HepG2 (cell line): ENCODE measurements around the gene POLN. TPM values are rescaled to one million over a fixed set of nuclear protein-coding genes. Genes with fewer than 3 reads are reported as not detected.

Experiments used
- ATF6 ChIP-seq: sonication (generic); formaldehyde crosslinking; conservative IDR thresholded peaks from 2 replicates; pipeline ENCODE4 v1.4.0; 2020; ENCODE audit warnings: missing genetic modification reagents
- CENPT ChIP-seq: sonication (generic); formaldehyde crosslinking; IDR thresholded peaks from 2 replicates; pipeline ENCODE4 v1.8.0; 2022; ENCODE audit warnings: low read depth, mild to moderate bottlenecking, moderate library complexity, missing genetic modification reagents
- CREM ChIP-seq, 2 experiments: sonication (generic) in 1 of 2; formaldehyde crosslinking in 1 of 2; IDR thresholded peaks; 2 replicates each; pipeline versions ENCODE4 v1.4.0 to v1.6.1; 2016 to 2020; ENCODE audit warnings: antibody characterized with exemption in 1 of 2, mild to moderate bottlenecking in 1 of 2, missing genetic modification reagents in 1 of 2
- ESRRA ChIP-seq: sonication (generic); formaldehyde crosslinking; IDR thresholded peaks from 2 replicates; pipeline ENCODE4 v1.5.1; 2020; ENCODE audit warnings: mild to moderate bottlenecking, low read depth, missing genetic modification reagents
- FOXA3 ChIP-seq: IDR thresholded peaks from 2 replicates; pipeline ENCODE4 v1.6.1; 2016; ENCODE audit warnings: missing genetic modification reagents, missing compliant biosample characterization
- FOXM1 ChIP-seq: sonication (generic); formaldehyde crosslinking; IDR thresholded peaks from 2 replicates; pipeline ENCODE4 v1.5.0; 2020; ENCODE audit warnings: missing genetic modification reagents
- GATAD1 ChIP-seq: IDR thresholded peaks from 2 replicates; pipeline ENCODE4 v1.6.1; 2016; ENCODE audit warnings: missing genetic modification reagents, missing compliant biosample characterization
- HOXA3 ChIP-seq: sonication (generic); formaldehyde crosslinking; IDR thresholded peaks from 2 replicates; pipeline ENCODE4 v1.5.0; 2020; ENCODE audit warnings: missing genetic modification reagents
- NFE2L1 ChIP-seq: sonication (generic); formaldehyde crosslinking; IDR thresholded peaks from 2 replicates; pipeline ENCODE4 v1.4.0; 2020; ENCODE audit warnings: missing genetic modification reagents, mild to moderate bottlenecking, borderline replicate concordance
- NR2F2 ChIP-seq: IDR thresholded peaks from 2 replicates; pipeline ENCODE4 v1.6.1; 2012; ENCODE audit warnings: low read depth, inconsistent platforms, borderline replicate concordance
- POGZ ChIP-seq: sonication (generic); formaldehyde crosslinking; IDR thresholded peaks from 2 replicates; pipeline ENCODE4 v1.4.0; 2020; ENCODE audit warnings: mild to moderate bottlenecking, missing genetic modification reagents
- RAD21 ChIP-seq: fragments of 450-650 bp; formaldehyde crosslinking; IDR thresholded peaks from 2 replicates; pipeline ENCODE4 v1.5.0; 2020; ENCODE audit warnings: mild to moderate bottlenecking
- RBAK ChIP-seq: sonication (generic); formaldehyde crosslinking; IDR thresholded peaks from 2 replicates; pipeline ENCODE4 v1.5.1; 2020; ENCODE audit warnings: mild to moderate bottlenecking, missing genetic modification reagents
- RBM39 ChIP-seq: fragments of 200-400 bp; formaldehyde crosslinking; IDR thresholded peaks from one replicate; pipeline ENCODE4 v1.6.1; 2018; ENCODE audit warnings: antibody characterized with exemption, mild to moderate bottlenecking, low read depth, low read length; ENCODE audit not compliant: poor library complexity, severe bottlenecking
- RERE ChIP-seq: IDR thresholded peaks from 2 replicates; pipeline ENCODE4 v1.6.1; 2016; ENCODE audit warnings: low read depth, missing genetic modification reagents, missing compliant biosample characterization
- RFX3 ChIP-seq: IDR thresholded peaks from 2 replicates; pipeline ENCODE4 v1.6.1; 2016; ENCODE audit warnings: missing biosample characterization, missing genetic modification reagents
- SOX5 ChIP-seq: IDR thresholded peaks from 2 replicates; pipeline ENCODE4 v1.6.1; 2016; ENCODE audit warnings: borderline replicate concordance
- SOX6 ChIP-seq, 2 experiments: fragments of 450-650 bp in 1 of 2; sonication (generic) in 1 of 2; formaldehyde crosslinking in 1 of 2; IDR thresholded peaks; 2 replicates each; pipeline versions ENCODE4 v1.4.0 to v1.6.1; 2017 to 2020; ENCODE audit warnings: antibody characterized with exemption in 1 of 2, mild to moderate bottlenecking in 1 of 2, missing genetic modification reagents in 1 of 2
- ZC3H13 ChIP-seq: sonication (generic); formaldehyde crosslinking; IDR thresholded peaks from 2 replicates; pipeline ENCODE4 v1.8.1; 2023; ENCODE audit warnings: mild to moderate bottlenecking, missing genetic modification reagents, moderate library complexity
- ZNF207 ChIP-seq: fragments of 450-650 bp; IDR thresholded peaks from 2 replicates; pipeline ENCODE4 v1.6.1; 2016; ENCODE audit warnings: antibody characterized with exemption, borderline replicate concordance
- ZNF232 ChIP-seq: sonication (generic); formaldehyde crosslinking; IDR thresholded peaks from 2 replicates; pipeline ENCODE4 v1.4.0; 2020; ENCODE audit warnings: missing genetic modification reagents, borderline replicate concordance
- ZNF431 ChIP-seq: sonication (generic); formaldehyde crosslinking; IDR thresholded peaks from 2 replicates; pipeline ENCODE4 v1.9.0; 2022; ENCODE audit warnings: missing genetic modification reagents, low read depth, mild to moderate bottlenecking, borderline replicate concordance
- ZNF615 ChIP-seq: sonication (generic); formaldehyde crosslinking; IDR thresholded peaks from 2 replicates; pipeline ENCODE4 v1.5.0; 2020; ENCODE audit warnings: mild to moderate bottlenecking, missing genetic modification reagents, borderline replicate concordance
- ZNF674 ChIP-seq: sonication (generic); formaldehyde crosslinking; IDR thresholded peaks from 2 replicates; pipeline ENCODE4 v1.5.0; 2020; ENCODE audit warnings: low read depth, mild to moderate bottlenecking, missing genetic modification reagents
- polyA plus RNA-seq, 8 experiments: library from polyadenylated mRNA; depleted of rRNA in 3 of 8; stranded (reverse) in 7 of 8; unstranded in 1 of 8; fragments of >200 nt; fragmentation: Illumina TruSeq in 4 of 8; extraction: Trizol in 4 of 8; gene quantifications; 2 replicates each; pipeline versions ENCODE4 v1.2.1 to v1.2.3, GENCODE V29; 2011 to 2016; ENCODE audit warnings: low read depth in 4 of 8, missing spikeins in 1 of 8, mixed read lengths in 1 of 8; ENCODE audit not compliant: insufficient read depth in 1 of 8
- total RNA-seq, 5 experiments: library from RNA; depleted of rRNA; stranded (reverse); fragments of >200 nt; fragmentation: Illumina TruSeq; extraction: Trizol; gene quantifications; 2 replicates each; pipeline ENCODE4 v1.2.3, GENCODE V29; 2016; ENCODE audit warnings: low read depth in 1 of 5

Gene POLN
- total and polyA plus RNA-seq, 2 of the 13 experiments (the other 11 are each of a cell fraction or from before 2014, with no cell fraction given) = 0.93 to 1.5 TPM

- TF ChIP-seq SOX6 (IDR thresholded peaks at IDR 0.05) = no peak
- TF ChIP-seq SOX6 (CRISPR knock-in tag; IDR thresholded peaks at IDR 0.05) = peak; percentile 51; the same call in 1 of the 2 replicates
- TF ChIP-seq CREM (IDR thresholded peaks at IDR 0.05) = 0 out of 2 replicates have a peak, but pooled peaks have one; percentile 16
- no peak for TF ChIP-seq CREM (CRISPR knock-in tag; IDR thresholded peaks at IDR 0.05)
- TF ChIP-seq NFE2L1 (CRISPR knock-in tag) = no peak
- no peak for TF ChIP-seq RBAK (CRISPR knock-in tag)
- TF ChIP-seq GATAD1 (CRISPR knock-in tag) = no peak
- no peak for TF ChIP-seq ZNF674
- TF ChIP-seq ZNF207 = no peak
- no peak for TF ChIP-seq ZNF431 (CRISPR knock-in tag)
- TF ChIP-seq CENPT (CRISPR knock-in tag) = no peak
- no peak for TF ChIP-seq FOXM1 (CRISPR knock-in tag)
- 0 out of 2 replicates have a peak, but pooled peaks have one; percentile 21 for TF ChIP-seq NR2F2
- TF ChIP-seq RBM39 = no peak
- no peak for TF ChIP-seq FOXA3 (CRISPR knock-in tag)
- no peak for TF ChIP-seq ZC3H13 (CRISPR knock-in tag)
- TF ChIP-seq RAD21 = no peak
- TF ChIP-seq ESRRA (CRISPR knock-in tag) = no peak
- TF ChIP-seq ZNF615 (CRISPR knock-in tag) = no peak
- TF ChIP-seq ZNF232 (CRISPR knock-in tag) = no peak
- no peak for TF ChIP-seq HOXA3 (CRISPR knock-in tag)
- no peak for TF ChIP-seq ATF6 (CRISPR knock-in tag)
- no peak for TF ChIP-seq RFX3 (CRISPR knock-in tag)
- TF ChIP-seq POGZ (CRISPR knock-in tag) = no peak
- TF ChIP-seq SOX5 (CRISPR knock-in tag) = peak; percentile 69
- TF ChIP-seq RERE (CRISPR knock-in tag) = no peak
Measured at GRCh38 chr4:2089222-2089621, 152.7 kb downstream of the POLN start (continued).
